GM06990 (cell line): ENCODE data around the gene IQSEC3.
A peak's percentile ranks its signal among the peaks of the same experiment; 100 is the strongest.

Source experiments
- DNase-seq: peaks from one replicate; pipeline ENCODE4 v3.0.0-alpha.2; 2011; ENCODE audit not compliant: insufficient read length; ENCODE audit errors: extremely low read depth
- H3K27me3 ChIP-seq: replicated peaks from 2 replicates; pipeline ENCODE4 v1.6.0; 2011; ENCODE audit warnings: low read length; ENCODE audit not compliant: control insufficient read depth, insufficient read depth
- H3K36me3 ChIP-seq: 2 replicates; pipeline ENCODE4 v1.5.1; 2011; ENCODE audit warnings: low read length; ENCODE audit not compliant: control insufficient read depth, insufficient read depth
- H3K4me3 ChIP-seq: replicated peaks from 2 replicates; pipeline ENCODE4 v1.5.1; 2011; ENCODE audit warnings: low read depth, mild to moderate bottlenecking, control low read depth, low read length
- CTCF ChIP-seq: IDR thresholded peaks from 2 replicates; pipeline ENCODE4 v1.5.1; 2011; ENCODE audit warnings: low read length, control low read depth, mild to moderate bottlenecking, inconsistent platforms; ENCODE audit not compliant: insufficient read depth, poor library complexity, severe bottlenecking

Gene IQSEC3

GRCh38 chr12:153080-153746 lies 86.6 kb downstream of the IQSEC3 start:
- peak; percentile 96 for TF ChIP-seq CTCF
- Histone ChIP-seq H3K4me3 (no peak overlapping the region), H3K27me3 (peaks cover 2% of the 10 kb centered on the region; the same call in 1 of the 2 replicates), H3K36me3 (no peaks in the 10 kb centered on the region)
- DNase-seq, result peak; percentile 59

GRCh38 chr12:154058-154457 lies 87.5 kb downstream of the IQSEC3 start:
- no peak for DNase-seq
- Histone ChIP-seq H3K36me3 (no peaks in the 10 kb centered on the region), H3K4me3 (no peak overlapping the region), H3K27me3 (peaks cover 2% of the 10 kb centered on the region; the same call in 1 of the 2 replicates)
- no peak for TF ChIP-seq CTCF

- no peaks in the 10 kb centered on the region for H3K36me3 ChIP-seq
- no peak overlapping the region for H3K4me3 ChIP-seq
- TF ChIP-seq CTCF, result no peak
- H3K27me3 ChIP-seq, result peaks cover 2% of the 10 kb centered on the region; the same call in 1 of the 2 replicates
- DNase-seq, result no peak
Measured at GRCh38 chr12:155006-155405, 88.4 kb downstream of the IQSEC3 start.

- no peak for TF ChIP-seq CTCF
- Histone ChIP-seq H3K36me3 (no peaks in the 10 kb centered on the region), H3K4me3 (no peak overlapping the region), H3K27me3 (peaks cover 2% of the 10 kb centered on the region; the same call in 1 of the 2 replicates)
- DNase-seq, result no peak
Measured at GRCh38 chr12:155646-156045, 89.1 kb downstream of the IQSEC3 start.

GRCh38 chr12:156945-157344 lies 90.4 kb downstream of the IQSEC3 start:
- no peak for DNase-seq
- no peak overlapping the region for H3K4me3 ChIP-seq
- TF ChIP-seq CTCF, result no peak
- H3K27me3 ChIP-seq, result peaks cover 2% of the 10 kb centered on the region; the same call in 1 of the 2 replicates
- H3K36me3 ChIP-seq, result no peaks in the 10 kb centered on the region
